Activated CD8-positive, alpha-beta memory T cell treated with anti-CD3 and anti-CD28 coated beads for 1 hour (primary cell): ENCODE data around the gene ZNF587.
"Not testable (repeated sequence)": the region's sequence is repeated elsewhere in the genome, so short reads cannot be mapped to it uniquely, and the experiment has no call there.

Source experiments
- DNase-seq, 2 donors: peaks; one replicate each; pipeline ENCODE4 v3.0.0-alpha.2; 2020; ENCODE audit warnings: low read depth in 1 of 2; ENCODE audit errors: extremely low read depth in 1 of 2

Gene ZNF587

GRCh38 chr19:57886046-57886445 lies 36.4 kb downstream of the ZNF587 start:
- no peak for DNase-seq

GRCh38 chr19:57887195-57887941 lies 37.7 kb downstream of the ZNF587 start:
- DNase-seq = no peak

DNA sequence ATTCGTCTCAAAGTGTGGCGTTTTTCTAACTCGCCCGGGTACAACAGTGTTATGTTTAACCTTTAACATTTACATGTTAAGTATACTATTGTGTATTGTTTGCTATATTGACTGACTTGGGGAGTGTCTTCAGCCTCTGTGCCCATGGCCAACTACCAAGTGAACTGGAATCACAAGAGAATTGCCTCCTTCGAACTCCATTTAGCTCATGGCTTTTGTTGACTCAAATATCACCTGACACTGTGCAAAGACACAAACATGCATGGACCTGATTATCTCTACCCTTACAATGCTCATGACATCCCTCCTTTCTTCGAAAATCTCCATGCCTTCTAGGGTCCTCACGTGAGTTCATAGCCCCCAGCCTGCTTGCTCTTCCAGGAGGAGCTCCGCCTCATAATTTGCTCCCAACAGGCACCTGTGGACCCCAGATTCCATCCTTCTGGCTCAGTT lies 38.5 kb downstream of the ZNF587 start:
- no peak for DNase-seq

- peak; percentile 50 to 62 for DNase-seq
These were observed 39.0 kb downstream of the ZNF587 start, which contains the start of gene ZNF814 for GRCh38 chr19:57888560-57889231. TSS of gene ZNF814 (minus strand) at chr19:57889037. CDS start at chr19:57888802, 235 bp downstream.

GRCh38 chr19:57890706-57891105 lies 41.0 kb downstream of the ZNF587 start:
- not testable (repeated sequence) for DNase-seq

DNA sequence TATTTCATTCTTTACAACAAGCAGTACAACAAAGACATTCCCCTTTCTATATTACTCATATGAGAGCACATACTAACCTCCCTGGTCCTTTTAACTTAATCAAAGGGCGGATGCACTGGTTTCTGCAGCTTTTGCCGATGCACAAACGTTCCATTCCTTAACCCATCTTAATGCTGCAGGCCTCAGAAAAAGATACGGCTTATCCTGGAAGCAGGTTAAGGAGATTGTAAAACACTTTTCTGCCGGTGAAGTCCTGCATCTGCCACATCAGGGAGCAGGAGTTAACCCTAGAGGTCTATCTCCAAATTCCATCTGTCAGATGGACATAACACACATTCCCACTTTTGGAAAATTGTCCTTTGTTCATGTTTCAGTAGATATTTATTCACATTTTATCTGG lies 50.7 kb downstream of the ZNF587 start:
- DNase-seq = no peak

DNA sequence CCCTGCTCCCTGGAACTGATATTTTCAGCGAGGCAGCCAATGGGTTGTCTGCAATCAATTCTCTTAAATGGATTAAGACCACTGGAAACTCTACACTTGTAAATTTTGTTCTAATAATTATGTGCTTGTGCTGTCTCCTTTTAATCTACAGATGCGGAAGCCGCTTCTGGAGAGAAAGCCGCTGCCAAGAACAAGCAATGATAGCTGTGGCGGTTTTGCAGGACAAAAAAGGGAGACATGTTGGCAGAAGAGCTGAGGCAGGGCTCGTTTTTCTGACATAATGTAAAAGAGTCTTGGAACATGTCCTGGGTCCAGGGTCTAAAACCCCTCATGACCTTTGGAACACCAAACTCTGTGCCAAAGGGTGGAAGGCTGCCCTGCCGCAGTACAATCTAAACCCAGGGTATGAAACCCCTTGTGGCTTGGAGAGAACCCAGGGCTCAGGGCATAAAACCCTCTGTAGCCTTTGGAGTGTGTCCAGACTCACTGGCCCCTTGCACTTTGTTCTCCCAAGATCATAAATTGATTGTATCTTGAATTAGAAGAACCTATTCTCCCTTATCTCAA lies 54.0 kb downstream of the ZNF587 start:
- DNase-seq = no peak

DNA sequence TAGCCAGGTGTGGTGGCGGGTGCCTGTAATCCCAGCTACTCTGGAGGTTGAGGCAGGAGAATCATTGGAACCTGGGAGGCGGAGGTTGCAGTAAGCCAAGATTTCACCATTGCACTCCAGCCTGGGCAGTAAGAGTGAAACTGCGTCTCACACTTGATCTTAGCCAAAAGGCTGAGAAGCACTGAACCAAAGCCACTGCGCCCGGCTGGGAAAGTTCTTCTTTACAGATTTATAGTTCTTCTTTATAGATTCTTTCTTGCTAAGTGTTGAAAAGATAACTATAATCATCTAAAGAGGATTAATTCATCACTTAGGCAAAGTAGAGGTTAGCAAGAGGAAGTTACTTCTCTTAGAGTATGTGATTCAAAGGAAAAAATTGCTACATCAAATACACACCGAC lies 55.6 kb downstream of the ZNF587 start:
- no peak for DNase-seq

- DNase-seq = no peak
These were observed 57.7 kb downstream of the ZNF587 start for GRCh38 chr19:57907394-57907793.

DNA sequence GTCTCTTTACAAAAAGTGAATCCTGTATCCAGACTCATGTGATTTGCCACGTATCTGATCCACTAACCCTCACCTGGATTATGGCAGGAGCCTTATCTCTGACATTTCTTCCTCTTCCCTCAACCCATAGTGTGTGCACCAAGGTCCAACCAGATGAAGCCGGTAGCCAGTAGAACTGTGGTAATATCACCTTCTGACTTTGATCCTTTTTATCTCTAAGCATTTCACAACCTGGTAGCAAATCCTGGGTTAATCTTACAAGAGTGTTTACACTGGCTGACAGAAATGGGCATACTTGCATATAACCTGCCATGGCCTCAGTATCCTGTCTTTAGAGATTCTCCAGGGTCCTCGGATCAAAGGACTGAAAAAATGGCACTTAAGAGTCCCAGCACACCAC lies 64.9 kb downstream of the ZNF587 start:
- DNase-seq = no peak
